DND-41 (cell line): ENCODE results near the gene SLC40A1.

Experiments
- ATAC-seq: fragments of 200-7000 bp; cut with Tn5 transposase; 3 replicates; pipeline ENCODE4 v1.9.1; 2021; ENCODE audit warnings: low read depth; ENCODE audit not compliant: insufficient read depth
- DNase-seq: peaks from one replicate; pipeline ENCODE4 v3.0.0-alpha.2; 2020
- H2AFZ ChIP-seq: 2 replicates; pipeline ENCODE4 v1.6.0; 2012; ENCODE audit warnings: low read depth, low read length
- H3K27ac ChIP-seq: 2 replicates; pipeline ENCODE4 v1.5.1; 2012; ENCODE audit warnings: low read length, inconsistent platforms
- H3K27me3 ChIP-seq: fragments of 200-600 bp; sonication (generic); 2 replicates; pipeline ENCODE4 v1.6.0; 2012; ENCODE audit warnings: low read length, mild to moderate bottlenecking, inconsistent platforms; ENCODE audit not compliant: insufficient read depth, poor library complexity
- H3K36me3 ChIP-seq: 2 replicates; pipeline ENCODE4 v1.5.1; 2012; ENCODE audit warnings: low read length, inconsistent platforms; ENCODE audit not compliant: insufficient read depth
- H3K4me1 ChIP-seq: 2 replicates; pipeline ENCODE4 v1.5.1; 2012; ENCODE audit warnings: mild to moderate bottlenecking, low read length; ENCODE audit not compliant: insufficient read depth
- H3K4me2 ChIP-seq: 2 replicates; pipeline ENCODE4 v1.6.0; 2012; ENCODE audit warnings: mild to moderate bottlenecking, moderate library complexity, low read length, inconsistent platforms; ENCODE audit not compliant: insufficient read depth
- H3K4me3 ChIP-seq, 2 experiments: fragments of 200-600 bp in 1 of 2; shearing (Covaris generic) in 1 of 2; 2 replicates each; pipeline ENCODE4 v1.5.1; 2012 to 2016; ENCODE audit warnings: inconsistent platforms in 2 of 2, low read length in 2 of 2, mild to moderate bottlenecking in 2 of 2, low read depth in 1 of 2, moderate library complexity in 1 of 2
- H3K79me2 ChIP-seq: 2 replicates; pipeline ENCODE4 v1.6.0; 2012; ENCODE audit warnings: low read length, inconsistent platforms; ENCODE audit not compliant: insufficient read depth
- H3K9ac ChIP-seq: 2 replicates; pipeline ENCODE4 v1.6.0; 2012; ENCODE audit warnings: low read depth, mild to moderate bottlenecking, inconsistent platforms, low read length, moderate library complexity
- H3K9me3 ChIP-seq: 2 replicates; pipeline ENCODE4 v1.5.1; 2012; ENCODE audit warnings: low read length, moderate library complexity, mild to moderate bottlenecking, inconsistent platforms; ENCODE audit not compliant: insufficient read depth, severe bottlenecking
- H4K20me1 ChIP-seq: 2 replicates; pipeline ENCODE4 v1.6.0; 2012; ENCODE audit warnings: low read length; ENCODE audit not compliant: insufficient read depth
- EZH2 ChIP-seq: IDR thresholded peaks from 3 replicates; pipeline ENCODE4 v1.6.1; 2012; ENCODE audit warnings: borderline replicate concordance, low read depth, mild to moderate bottlenecking, moderate library complexity, low read length, inconsistent platforms; ENCODE audit not compliant: severe bottlenecking
- TF ChIP-seq, protein P1 (sequence below): IDR thresholded peaks from 2 replicates; pipeline ENCODE4 v1.5.1; 2012; ENCODE audit warnings: borderline replicate concordance, low read length, moderate library complexity, mild to moderate bottlenecking; ENCODE audit not compliant: poor library complexity, severe bottlenecking; ENCODE audit errors: extremely low read depth

Gene SLC40A1

DNA sequence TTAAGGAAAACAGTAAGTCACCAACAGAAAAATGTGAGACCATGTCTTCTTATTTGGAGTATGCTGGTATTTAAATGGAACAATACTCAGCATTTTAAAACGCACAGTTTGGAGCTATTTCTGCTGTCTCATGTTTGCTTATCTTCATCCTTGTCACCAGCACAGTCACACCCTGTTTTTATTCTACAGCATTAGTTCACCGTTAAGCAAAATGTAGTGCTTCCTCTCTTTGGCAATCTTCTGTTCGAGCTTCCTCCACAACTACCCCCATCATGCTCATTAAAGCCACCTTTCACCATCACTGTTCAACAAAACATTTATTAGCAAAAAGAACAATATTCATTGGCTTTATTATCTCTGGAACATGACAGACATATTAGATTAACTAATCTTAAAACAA lies 64.0 kb downstream of the SLC40A1 start:
- Histone ChIP-seq H4K20me1 (no peaks in the 10 kb centered on the region), H3K4me1 (no peaks in the 10 kb centered on the region), H3K4me3 (no peak overlapping the region), H3K36me3 (no peaks in the 10 kb centered on the region), H2AFZ (no peak overlapping the region), H3K9me3 (no peaks in the 10 kb centered on the region), H3K9ac (no peak overlapping the region), H3K79me2 (no peaks in the 10 kb centered on the region), H3K27ac (no peak overlapping the region), H3K27me3 (no peaks in the 10 kb centered on the region), H3K4me2 (no peak overlapping the region)
- no peak for TF ChIP-seq EZH2
- TF ChIP-seq, protein P1, sequence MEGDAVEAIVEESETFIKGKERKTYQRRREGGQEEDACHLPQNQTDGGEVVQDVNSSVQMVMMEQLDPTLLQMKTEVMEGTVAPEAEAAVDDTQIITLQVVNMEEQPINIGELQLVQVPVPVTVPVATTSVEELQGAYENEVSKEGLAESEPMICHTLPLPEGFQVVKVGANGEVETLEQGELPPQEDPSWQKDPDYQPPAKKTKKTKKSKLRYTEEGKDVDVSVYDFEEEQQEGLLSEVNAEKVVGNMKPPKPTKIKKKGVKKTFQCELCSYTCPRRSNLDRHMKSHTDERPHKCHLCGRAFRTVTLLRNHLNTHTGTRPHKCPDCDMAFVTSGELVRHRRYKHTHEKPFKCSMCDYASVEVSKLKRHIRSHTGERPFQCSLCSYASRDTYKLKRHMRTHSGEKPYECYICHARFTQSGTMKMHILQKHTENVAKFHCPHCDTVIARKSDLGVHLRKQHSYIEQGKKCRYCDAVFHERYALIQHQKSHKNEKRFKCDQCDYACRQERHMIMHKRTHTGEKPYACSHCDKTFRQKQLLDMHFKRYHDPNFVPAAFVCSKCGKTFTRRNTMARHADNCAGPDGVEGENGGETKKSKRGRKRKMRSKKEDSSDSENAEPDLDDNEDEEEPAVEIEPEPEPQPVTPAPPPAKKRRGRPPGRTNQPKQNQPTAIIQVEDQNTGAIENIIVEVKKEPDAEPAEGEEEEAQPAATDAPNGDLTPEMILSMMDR, result no peak
- DNase-seq (no peak), ATAC-seq (no peak)

DNA sequence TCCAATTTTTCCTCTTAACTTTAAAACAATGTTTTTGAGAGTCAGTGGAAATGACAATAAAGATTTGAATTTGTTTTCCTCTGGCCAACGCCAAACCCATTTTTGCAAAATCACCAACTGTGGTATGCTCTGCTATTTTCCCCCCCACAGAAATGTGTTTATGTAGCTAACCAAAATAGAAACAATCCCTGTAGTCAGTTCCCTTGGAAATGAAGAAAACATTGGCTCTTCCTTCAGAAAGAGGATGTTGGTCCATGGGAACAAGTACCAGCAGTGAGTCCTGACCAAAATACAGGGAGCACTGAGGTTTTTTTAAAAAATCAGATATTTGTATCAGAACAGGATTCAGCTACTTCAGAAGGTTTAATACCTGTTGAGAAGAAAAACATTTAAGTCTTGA lies 65.3 kb downstream of the SLC40A1 start:
- H3K27me3 ChIP-seq, result no peaks in the 10 kb centered on the region
- no peak for DNase-seq
- H3K4me2 ChIP-seq, result no peak overlapping the region
- H3K9ac ChIP-seq, result no peak overlapping the region
- no peaks in the 10 kb centered on the region for H3K79me2 ChIP-seq
- no peak for TF ChIP-seq EZH2
- TF ChIP-seq, protein P1, result no peak
- no peak overlapping the region for H3K27ac ChIP-seq
- H3K4me1 ChIP-seq, result no peaks in the 10 kb centered on the region
- H3K9me3 ChIP-seq, result no peaks in the 10 kb centered on the region
- no peak for ATAC-seq
- no peaks in the 10 kb centered on the region for H3K36me3 ChIP-seq
- no peaks in the 10 kb centered on the region for H4K20me1 ChIP-seq
- H2AFZ ChIP-seq, result no peak overlapping the region
- H3K4me3 ChIP-seq, result no peak overlapping the region

DNA sequence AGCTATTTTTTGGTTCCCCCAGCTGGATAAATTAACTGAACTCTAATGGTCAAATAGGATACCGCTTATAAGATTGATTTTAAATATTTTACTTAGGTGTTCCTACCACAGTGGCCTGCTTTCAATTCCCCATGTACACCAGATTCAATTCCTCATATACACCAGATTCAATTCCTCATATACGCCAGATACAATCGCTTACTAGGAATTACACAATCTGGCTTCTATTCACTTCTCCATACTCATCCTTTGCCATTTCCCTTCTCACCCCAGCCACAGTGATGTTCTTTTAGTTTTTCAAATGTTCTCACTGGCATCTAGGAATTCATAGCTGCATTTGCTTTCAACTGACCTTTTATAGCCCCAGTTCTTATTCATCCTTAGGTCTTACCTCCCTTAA lies 66.5 kb downstream of the SLC40A1 start:
- Histone ChIP-seq H2AFZ (no peak overlapping the region), H3K79me2 (no peaks in the 10 kb centered on the region), H3K27ac (no peak overlapping the region)

DNA sequence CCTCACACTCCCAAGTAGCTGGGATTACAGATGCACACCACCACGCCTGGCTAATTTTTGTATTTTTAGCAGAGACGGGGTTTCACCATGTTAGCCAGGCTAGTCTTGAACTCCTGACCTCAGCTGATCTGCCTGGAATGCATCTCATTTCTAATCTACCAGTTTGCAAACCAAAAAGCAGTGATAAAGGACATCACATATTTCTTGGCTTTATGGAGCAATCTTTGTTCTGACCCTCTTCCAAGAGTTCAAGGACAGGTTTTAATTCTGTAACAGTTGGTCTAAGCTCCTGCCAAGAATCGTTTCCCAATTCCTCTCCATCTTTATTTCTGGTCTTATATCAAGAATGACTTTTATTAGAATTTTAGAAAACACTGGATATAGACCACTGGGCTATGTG lies 67.7 kb downstream of the SLC40A1 start:
- Histone ChIP-seq H3K4me3 (no peak overlapping the region), H4K20me1 (no peaks in the 10 kb centered on the region), H3K79me2 (no peaks in the 10 kb centered on the region), H3K36me3 (no peaks in the 10 kb centered on the region), H3K9me3 (no peaks in the 10 kb centered on the region), H2AFZ (no peak overlapping the region), H3K4me1 (no peaks in the 10 kb centered on the region), H3K4me2 (no peak overlapping the region), H3K27ac (no peak overlapping the region), H3K9ac (no peak overlapping the region), H3K27me3 (no peaks in the 10 kb centered on the region)
- no peak for ATAC-seq
- DNase-seq, result no peak
- TF ChIP-seq EZH2, result no peak
- TF ChIP-seq, protein P1, result no peak

More for the DNA sequence above, 66.5 kb downstream of the SLC40A1 start:
- Histone ChIP-seq H3K9me3 (no peaks in the 10 kb centered on the region), H3K9ac (no peak overlapping the region), H4K20me1 (no peaks in the 10 kb centered on the region), H3K4me3 (no peak overlapping the region), H3K4me1 (no peaks in the 10 kb centered on the region), H3K27me3 (no peaks in the 10 kb centered on the region), H3K36me3 (no peaks in the 10 kb centered on the region), H3K4me2 (no peak overlapping the region)
- DNase-seq (no peak), ATAC-seq (no peak)
- TF ChIP-seq, protein P1, result no peak
- no peak for TF ChIP-seq EZH2
